AG09309 (cell line): ENCODE results near the gene POPDC2.

ENCODE experiments used
- DNase-seq: peaks from one replicate; pipeline ENCODE4 v3.0.0-alpha.2; 2010; ENCODE audit warnings: low read depth
- H3K4me3 ChIP-seq: 2 replicates; pipeline ENCODE4 v1.5.1; 2011; ENCODE audit warnings: mild to moderate bottlenecking, low read depth, low read length, moderate library complexity; ENCODE audit not compliant: control insufficient read depth
- CTCF ChIP-seq: IDR thresholded peaks from 2 replicates; pipeline ENCODE4 v1.5.1; 2011; ENCODE audit warnings: mild to moderate bottlenecking, low read depth, low read length, inconsistent platforms; ENCODE audit not compliant: insufficient read depth, control insufficient read depth; ENCODE audit errors: missing control alignments

The POPDC2 gene

GRCh38 chr3:119632829-119633228, 27.6 kb downstream of the POPDC2 start:
- TF ChIP-seq CTCF: no peak
- no peak for DNase-seq
- H3K4me3 ChIP-seq: no peak overlapping the region

DNA sequence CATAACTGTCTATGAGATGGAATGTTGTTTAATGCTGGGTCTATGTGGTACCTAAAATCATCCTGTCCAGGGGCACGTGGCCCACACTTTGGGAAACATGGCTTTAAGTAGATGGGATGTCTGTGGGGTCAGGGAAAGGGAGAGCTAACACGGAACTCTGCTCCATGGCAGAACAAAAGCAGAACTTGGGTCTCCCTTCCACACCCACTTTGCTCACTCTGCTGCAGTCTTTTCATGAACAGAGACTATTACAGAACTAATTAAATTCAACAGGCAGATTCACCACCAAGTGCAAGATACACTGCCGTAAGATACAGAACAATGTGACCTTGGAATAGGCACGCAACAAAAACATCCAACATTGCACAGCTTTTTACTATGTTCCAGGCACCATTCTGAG, 28.2 kb downstream of the POPDC2 start:
- no peak for DNase-seq
- no peak for TF ChIP-seq CTCF
- H3K4me3 ChIP-seq: no peak overlapping the region

DNA sequence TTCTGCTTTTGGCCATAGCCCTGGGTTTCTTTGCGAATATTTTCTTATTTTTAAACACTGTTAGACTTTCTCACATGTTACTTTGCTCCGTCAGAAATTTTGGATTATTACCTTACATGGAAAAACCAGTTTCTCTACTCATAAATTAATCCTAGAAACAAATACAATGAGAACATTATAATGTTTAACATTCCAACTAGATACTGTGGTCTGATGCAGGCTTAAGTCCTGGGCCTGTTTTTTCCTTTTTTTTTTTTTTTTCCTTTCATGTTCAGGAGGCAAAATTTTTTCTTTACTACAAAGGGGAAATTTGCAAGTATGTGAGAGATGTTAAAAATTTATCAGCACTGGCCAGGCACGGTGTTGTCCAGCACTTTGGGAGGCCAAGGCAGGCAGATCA, 28.9 kb downstream of the POPDC2 start:
- no peak overlapping the region for H3K4me3 ChIP-seq
- no peak for TF ChIP-seq CTCF
- no peak for DNase-seq

- no peak overlapping the region for H3K4me3 ChIP-seq
- TF ChIP-seq CTCF: no peak
These were observed 29.5 kb downstream of the POPDC2 start for GRCh38 chr3:119630880-119631329.

GRCh38 chr3:119630128-119630879, 30.1 kb downstream of the POPDC2 start:
- DNase-seq: peak; percentile 55
- TF ChIP-seq CTCF: no peak

More at GRCh38 chr3:119630880-119631329, 29.5 kb downstream of the POPDC2 start:
- no peak for DNase-seq

GRCh38 chr3:119628816-119629445, 31.5 kb downstream of the POPDC2 start:
- DNase-seq: no peak
- no peak for TF ChIP-seq CTCF
- no peak overlapping the region for H3K4me3 ChIP-seq

More at GRCh38 chr3:119630128-119630879, 30.1 kb downstream of the POPDC2 start:
- no peak overlapping the region for H3K4me3 ChIP-seq
